ENCODE data around the gene TBC1D3B.
"Not testable (repeated sequence)": the region's sequence is repeated elsewhere in the genome, so short reads cannot be mapped to it uniquely, and the experiment has no call there.

The TBC1D3B gene

GRCh38 chr17:36211484-36212271 is 35.2 kb upstream of the TBC1D3B start:
- H3K4me3 ChIP-seq (ENCODE audit: extremely low read depth, insufficient read depth, low read length, poor library complexity, severe bottlenecking); H3K27ac ChIP-seq (ENCODE audit: low read depth, low read length, severe bottlenecking); H3K4me1 ChIP-seq (ENCODE audit: control insufficient read depth, insufficient read depth, low read length, poor library complexity, severe bottlenecking); H3K9me3 ChIP-seq (ENCODE audit: control insufficient read depth, low read length); H3K36me3 ChIP-seq (ENCODE audit: control insufficient read depth, insufficient read depth, low read length): not testable (repeated sequence)
- WGBS, 2 experiments (ENCODE audit: insufficient coverage in 2 of 2) = 53 to 78% methylated on average over 2 to 3 of the region's 10 CpGs

GRCh38 chr17:36210439-36211211 is 34.2 kb upstream of the TBC1D3B start, which contains the start of gene CCL4L2:
Gene CCL4L2, plus strand, starts transcription at chr17:36211063.
- H3K4me3 ChIP-seq (ENCODE audit: extremely low read depth, insufficient read depth, low read length, poor library complexity, severe bottlenecking); H3K27ac ChIP-seq (ENCODE audit: low read depth, low read length, severe bottlenecking): not testable (repeated sequence)

GRCh38 chr17:36209575-36209974 is 33.1 kb upstream of the TBC1D3B start:
- Histone ChIP-seq H3K27ac (ENCODE audit: low read depth, low read length, severe bottlenecking) (no peak overlapping the region), H3K36me3 (ENCODE audit: control insufficient read depth, insufficient read depth, low read length) (no peaks in the 10 kb centered on the region), H3K4me3 (ENCODE audit: extremely low read depth, insufficient read depth, low read length, poor library complexity, severe bottlenecking) (no peak overlapping the region)

More at GRCh38 chr17:36210439-36211211, 34.2 kb upstream of the TBC1D3B start, which contains the start of gene CCL4L2:
- not testable (repeated sequence) for H3K9me3 ChIP-seq (ENCODE audit: control insufficient read depth, low read length); H3K36me3 ChIP-seq (ENCODE audit: control insufficient read depth, insufficient read depth, low read length); H3K4me1 ChIP-seq (ENCODE audit: control insufficient read depth, insufficient read depth, low read length, poor library complexity, severe bottlenecking)
- 84 to 95% methylated on average over 4 to 7 of the region's 7 CpGs for WGBS, 2 experiments (ENCODE audit: insufficient coverage in 2 of 2)

GRCh38 chr17:36207383-36207782 is 30.9 kb upstream of the TBC1D3B start:
- not testable (repeated sequence) for H3K4me3 ChIP-seq (ENCODE audit: extremely low read depth, insufficient read depth, low read length, poor library complexity, severe bottlenecking); H3K9me3 ChIP-seq (ENCODE audit: control insufficient read depth, low read length); H3K36me3 ChIP-seq (ENCODE audit: control insufficient read depth, insufficient read depth, low read length); H3K4me1 ChIP-seq (ENCODE audit: control insufficient read depth, insufficient read depth, low read length, poor library complexity, severe bottlenecking); H3K27ac ChIP-seq (ENCODE audit: low read depth, low read length, severe bottlenecking)
- 83 to 86% methylated on average over 2 to 6 of the region's 6 CpGs for WGBS, 2 experiments (ENCODE audit: insufficient coverage in 2 of 2)

More at GRCh38 chr17:36209575-36209974, 33.1 kb upstream of the TBC1D3B start:
- Histone ChIP-seq H3K9me3 (ENCODE audit: control insufficient read depth, low read length) (no peaks in the 10 kb centered on the region), H3K4me1 (ENCODE audit: control insufficient read depth, insufficient read depth, low read length, poor library complexity, severe bottlenecking) (no peaks in the 10 kb centered on the region)

- not testable (repeated sequence) for H3K36me3 ChIP-seq (ENCODE audit: control insufficient read depth, insufficient read depth, low read length); H3K4me3 ChIP-seq (ENCODE audit: extremely low read depth, insufficient read depth, low read length, poor library complexity, severe bottlenecking); H3K4me1 ChIP-seq (ENCODE audit: control insufficient read depth, insufficient read depth, low read length, poor library complexity, severe bottlenecking); H3K9me3 ChIP-seq (ENCODE audit: control insufficient read depth, low read length); H3K27ac ChIP-seq (ENCODE audit: low read depth, low read length, severe bottlenecking)
- WGBS, 2 experiments (ENCODE audit: insufficient coverage in 2 of 2) = 70% methylated on average over 1 of the region's 1 CpG; no CpG with 5 or more reads in 1 of the 2 experiments
Observed at GRCh38 chr17:36206486-36206821, 30.0 kb upstream of the TBC1D3B start.

GRCh38 chr17:36205637-36206485 is 29.4 kb upstream of the TBC1D3B start:
- H3K4me1 ChIP-seq (ENCODE audit: control insufficient read depth, insufficient read depth, low read length, poor library complexity, severe bottlenecking) = no peaks in the 10 kb centered on the region
- no peaks in the 10 kb centered on the region for H3K9me3 ChIP-seq (ENCODE audit: control insufficient read depth, low read length)
- no peak overlapping the region for H3K27ac ChIP-seq (ENCODE audit: low read depth, low read length, severe bottlenecking)
- no peaks in the 10 kb centered on the region for H3K36me3 ChIP-seq (ENCODE audit: control insufficient read depth, insufficient read depth, low read length)
- H3K4me3 ChIP-seq (ENCODE audit: extremely low read depth, insufficient read depth, low read length, poor library complexity, severe bottlenecking) = no peak overlapping the region
- 72 to 79% methylated on average over 2 to 3 of the region's 4 CpGs for WGBS, 2 experiments (ENCODE audit: insufficient coverage in 2 of 2)

GRCh38 chr17:36204724-36205500 is 28.5 kb upstream of the TBC1D3B start:
- no peak overlapping the region for H3K4me3 ChIP-seq (ENCODE audit: extremely low read depth, insufficient read depth, low read length, poor library complexity, severe bottlenecking)
- no peak overlapping the region for H3K27ac ChIP-seq (ENCODE audit: low read depth, low read length, severe bottlenecking)
- no peaks in the 10 kb centered on the region for H3K9me3 ChIP-seq (ENCODE audit: control insufficient read depth, low read length)
- WGBS, 2 experiments (ENCODE audit: insufficient coverage in 2 of 2) = 100% methylated on average over 1 of the region's 7 CpGs; no CpG with 5 or more reads in 1 of the 2 experiments
- no peaks in the 10 kb centered on the region for H3K36me3 ChIP-seq (ENCODE audit: control insufficient read depth, insufficient read depth, low read length)
- H3K4me1 ChIP-seq (ENCODE audit: control insufficient read depth, insufficient read depth, low read length, poor library complexity, severe bottlenecking) = no peaks in the 10 kb centered on the region

GRCh38 chr17:36203335-36203734 is 26.9 kb upstream of the TBC1D3B start:
- no peaks in the 10 kb centered on the region for H3K36me3 ChIP-seq (ENCODE audit: control insufficient read depth, insufficient read depth, low read length)
- no peak overlapping the region for H3K4me3 ChIP-seq (ENCODE audit: extremely low read depth, insufficient read depth, low read length, poor library complexity, severe bottlenecking)
- H3K27ac ChIP-seq (ENCODE audit: low read depth, low read length, severe bottlenecking) = no peak overlapping the region
- H3K9me3 ChIP-seq (ENCODE audit: control insufficient read depth, low read length) = no peaks in the 10 kb centered on the region
- WGBS, 2 experiments (ENCODE audit: insufficient coverage in 2 of 2) = 93% methylated on average over 2 of the region's 3 CpGs; no CpG with 5 or more reads in 1 of the 2 experiments
- H3K4me1 ChIP-seq (ENCODE audit: control insufficient read depth, insufficient read depth, low read length, poor library complexity, severe bottlenecking) = no peaks in the 10 kb centered on the region

- H3K9me3 ChIP-seq (ENCODE audit: control insufficient read depth, low read length); H3K4me1 ChIP-seq (ENCODE audit: control insufficient read depth, insufficient read depth, low read length, poor library complexity, severe bottlenecking); H3K27ac ChIP-seq (ENCODE audit: low read depth, low read length, severe bottlenecking); H3K4me3 ChIP-seq (ENCODE audit: extremely low read depth, insufficient read depth, low read length, poor library complexity, severe bottlenecking); H3K36me3 ChIP-seq (ENCODE audit: control insufficient read depth, insufficient read depth, low read length): not testable (repeated sequence)
- WGBS, 2 experiments (ENCODE audit: insufficient coverage in 2 of 2) = 95 to 100% methylated on average over 7 to 8 of the region's 8 CpGs
Observed at GRCh38 chr17:36201506-36201905, 25.1 kb upstream of the TBC1D3B start.

- not testable (repeated sequence) for H3K4me1 ChIP-seq (ENCODE audit: control insufficient read depth, insufficient read depth, low read length, poor library complexity, severe bottlenecking); H3K27ac ChIP-seq (ENCODE audit: low read depth, low read length, severe bottlenecking); H3K4me3 ChIP-seq (ENCODE audit: extremely low read depth, insufficient read depth, low read length, poor library complexity, severe bottlenecking); H3K9me3 ChIP-seq (ENCODE audit: control insufficient read depth, low read length); H3K36me3 ChIP-seq (ENCODE audit: control insufficient read depth, insufficient read depth, low read length)
- WGBS, 2 experiments (ENCODE audit: insufficient coverage in 2 of 2) = 90 to 100% methylated on average over 1 to 2 of the region's 4 CpGs
Observed at GRCh38 chr17:36201102-36201501, 24.7 kb upstream of the TBC1D3B start.
